Caki2 (cell line): ENCODE results near the gene MAT2B. TPM values are rescaled to one million over a fixed set of nuclear protein-coding genes. Genes with fewer than 3 reads are reported as not detected.
A peak's percentile ranks its signal among the peaks of the same experiment; 100 is the strongest.
"Not testable (repeated sequence)": the region's sequence is repeated elsewhere in the genome, so short reads cannot be mapped to it uniquely, and the experiment has no call there.

Experiments used
- DNase-seq: peaks from one replicate; pipeline ENCODE4 v3.0.0-alpha.2; 2015; ENCODE audit warnings: low read depth
- in situ Hi-C: cut with HindIII; loops from 2 replicates; pipeline ENCODE4 v1.10.0; 2016; ENCODE audit warnings: low sequenced_read_pairs, low pct_unique_long_range_greater_than_20kb, mixed read lengths
- total RNA-seq: library from RNA; depleted of rRNA; stranded (reverse); fragments of >200 nt; shearing (Covaris generic); gene quantifications from 2 replicates; pipeline ENCODE4 v1.2.3, GENCODE V29; 2014; ENCODE audit warnings: low replicate concordance

Gene MAT2B
- total RNA-seq, 1 experiment from 2014 or later = 53.5 TPM

- DNase-seq, in situ Hi-C loops: not testable (repeated sequence)
Observed at GRCh38 chr5:163536442-163536841, 31.0 kb downstream of the MAT2B start.

- peak; percentile 32 for DNase-seq
- in situ Hi-C loops = no loop called here
Observed at GRCh38 chr5:163540696-163541095, 35.3 kb downstream of the MAT2B start.

- DNase-seq = no peak
- in situ Hi-C loops = no loop called here
Observed at GRCh38 chr5:163542771-163543170, 37.4 kb downstream of the MAT2B start.

GRCh38 chr5:163544041-163544440, 38.6 kb downstream of the MAT2B start:
- DNase-seq = no peak
- in situ Hi-C loops = no loop called here

GRCh38 chr5:163544836-163545235, 39.4 kb downstream of the MAT2B start:
- in situ Hi-C loops = no loop called here
- DNase-seq = no peak

GRCh38 chr5:163548649-163549048, 43.2 kb downstream of the MAT2B start:
- DNase-seq = no peak
- in situ Hi-C loops = no loop called here

GRCh38 chr5:163551156-163551555, 45.7 kb downstream of the MAT2B start:
- no peak for DNase-seq
- in situ Hi-C loops = no loop called here

- DNase-seq = no peak
- in situ Hi-C loops = no loop called here
Observed at GRCh38 chr5:163552536-163552935, 47.1 kb downstream of the MAT2B start.

GRCh38 chr5:163561339-163561738, 55.9 kb downstream of the MAT2B start:
- DNase-seq = no peak
- in situ Hi-C loops = no loop called here

GRCh38 chr5:163562071-163562470, 56.7 kb downstream of the MAT2B start:
- DNase-seq = no peak
- in situ Hi-C loops = no loop called here

- no peak for DNase-seq
- in situ Hi-C loops = no loop called here
Observed at GRCh38 chr5:163563112-163563511, 57.7 kb downstream of the MAT2B start.

- in situ Hi-C loops = no loop called here
- DNase-seq = no peak
Observed at GRCh38 chr5:163563880-163564279, 58.5 kb downstream of the MAT2B start.

- in situ Hi-C loops = no loop called here
- peak; percentile 37 for DNase-seq
Observed at GRCh38 chr5:163564321-163564938, 59.0 kb downstream of the MAT2B start.

GRCh38 chr5:163565492-163565891, 60.1 kb downstream of the MAT2B start:
- no peak for DNase-seq
- in situ Hi-C loops = no loop called here

- DNase-seq = peak; percentile 14
- in situ Hi-C loops = no loop called here
Observed at GRCh38 chr5:163565931-163566608, 60.7 kb downstream of the MAT2B start.

- DNase-seq = no peak
- in situ Hi-C loops = no loop called here
Observed at GRCh38 chr5:163566678-163567077, 61.3 kb downstream of the MAT2B start.

- in situ Hi-C loops = no loop called here
Observed at GRCh38 chr5:163567811-163568210, 62.4 kb downstream of the MAT2B start.

More at GRCh38 chr5:163567811-163568210, 62.4 kb downstream of the MAT2B start:
- DNase-seq = no peak
